Measurements from ENCODE around the gene TRPT1. TPM values are rescaled to one million over a fixed set of nuclear protein-coding genes. Genes with fewer than 3 reads are reported as not detected.

The TRPT1 gene
- total and polyA plus RNA-seq, 3 donors from 2014 or later = 56.5 to 93.7 (median 65.4) TPM

DNA sequence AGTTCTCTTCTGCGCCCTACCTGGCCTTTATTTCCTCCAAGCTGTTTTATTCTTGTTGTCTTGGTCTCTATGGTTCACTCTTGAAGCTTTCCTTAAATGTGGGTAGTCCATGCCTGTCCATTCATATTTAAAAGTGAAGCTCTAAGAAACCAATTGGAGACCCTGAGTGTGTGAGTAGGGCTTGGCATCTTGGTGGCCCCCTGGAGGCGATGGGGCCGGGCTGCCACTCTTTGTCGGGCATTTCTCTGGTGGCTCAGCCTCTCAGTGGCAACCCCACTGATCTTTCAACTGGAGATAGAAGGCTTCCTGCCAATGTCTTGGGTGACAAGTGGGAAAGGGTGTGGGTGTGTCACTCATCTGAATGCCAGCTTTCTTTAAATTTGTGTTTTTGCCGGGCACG is 9.1 kb downstream of the TRPT1 start:
- 90 to 95% methylated on average over 6 of the region's 6 CpGs for WGBS, 2 donors
- H3K4me3 ChIP-seq = no peak overlapping the region
- no peaks in the 10 kb centered on the region for H3K36me3 ChIP-seq (ENCODE audit: low read depth, missing control alignments)
- DNase-seq = no peak
- no peak for TF ChIP-seq POLR2A (IDR thresholded peaks at IDR 0.05)
- TF ChIP-seq, protein P1, sequence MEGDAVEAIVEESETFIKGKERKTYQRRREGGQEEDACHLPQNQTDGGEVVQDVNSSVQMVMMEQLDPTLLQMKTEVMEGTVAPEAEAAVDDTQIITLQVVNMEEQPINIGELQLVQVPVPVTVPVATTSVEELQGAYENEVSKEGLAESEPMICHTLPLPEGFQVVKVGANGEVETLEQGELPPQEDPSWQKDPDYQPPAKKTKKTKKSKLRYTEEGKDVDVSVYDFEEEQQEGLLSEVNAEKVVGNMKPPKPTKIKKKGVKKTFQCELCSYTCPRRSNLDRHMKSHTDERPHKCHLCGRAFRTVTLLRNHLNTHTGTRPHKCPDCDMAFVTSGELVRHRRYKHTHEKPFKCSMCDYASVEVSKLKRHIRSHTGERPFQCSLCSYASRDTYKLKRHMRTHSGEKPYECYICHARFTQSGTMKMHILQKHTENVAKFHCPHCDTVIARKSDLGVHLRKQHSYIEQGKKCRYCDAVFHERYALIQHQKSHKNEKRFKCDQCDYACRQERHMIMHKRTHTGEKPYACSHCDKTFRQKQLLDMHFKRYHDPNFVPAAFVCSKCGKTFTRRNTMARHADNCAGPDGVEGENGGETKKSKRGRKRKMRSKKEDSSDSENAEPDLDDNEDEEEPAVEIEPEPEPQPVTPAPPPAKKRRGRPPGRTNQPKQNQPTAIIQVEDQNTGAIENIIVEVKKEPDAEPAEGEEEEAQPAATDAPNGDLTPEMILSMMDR (IDR thresholded peaks at IDR 0.05) = no peak
- H3K9me3 ChIP-seq = no peaks in the 10 kb centered on the region
- no peaks in the 10 kb centered on the region for H3K4me1 ChIP-seq
- no peak overlapping the region for H3K27ac ChIP-seq
- H3K27me3 ChIP-seq = no peaks in the 10 kb centered on the region
- intact Hi-C loops (cut with DNase I; ENCODE audit: low total_unique reads) = no loop called here

DNA sequence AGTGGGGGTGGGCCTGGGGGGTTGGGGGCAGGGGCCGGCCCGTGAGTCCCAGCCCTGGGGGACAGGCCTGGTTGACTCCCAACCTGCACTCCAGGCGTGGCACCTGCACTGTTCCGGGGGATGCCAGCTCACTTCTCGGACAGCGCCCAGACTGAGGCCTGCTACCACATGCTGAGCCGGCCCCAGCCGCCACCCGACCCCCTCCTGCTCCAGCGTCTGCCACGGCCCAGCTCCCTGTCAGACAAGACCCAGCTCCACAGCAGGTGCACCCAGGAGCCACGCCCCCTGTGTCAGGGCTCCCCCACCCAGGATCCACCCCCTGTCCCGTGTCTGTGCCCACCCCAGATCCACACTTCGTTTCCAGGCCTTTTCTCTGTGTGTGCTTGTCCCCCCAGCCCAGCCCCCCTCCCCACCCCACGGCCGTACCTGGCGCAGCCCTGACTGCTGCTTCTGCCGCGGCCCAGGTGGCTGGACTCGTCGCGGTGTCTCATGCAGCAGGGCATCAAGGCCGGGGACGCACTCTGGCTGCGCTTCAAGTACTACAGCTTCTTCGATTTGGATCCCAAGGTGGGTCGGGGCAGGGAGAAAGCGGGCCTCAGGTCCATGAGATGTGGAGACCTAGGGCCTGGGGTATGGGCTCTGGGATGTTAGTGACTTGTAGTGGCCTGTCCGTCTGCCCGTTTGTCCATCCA is 14.7 kb downstream of the TRPT1 start:
- H3K36me3 ChIP-seq (ENCODE audit: low read depth, missing control alignments) = no peaks in the 10 kb centered on the region
- WGBS, 2 donors = 81 to 88% methylated on average over 15 to 30 of the region's 30 CpGs
- no peak overlapping the region for H3K27ac ChIP-seq
- peaks cover 6% of the 10 kb centered on the region for H3K4me1 ChIP-seq
- H3K9me3 ChIP-seq = no peaks in the 10 kb centered on the region
- DNase-seq = no peak
- no peaks in the 10 kb centered on the region for H3K27me3 ChIP-seq
- H3K4me3 ChIP-seq = no peak overlapping the region
- intact Hi-C loops (cut with DNase I; ENCODE audit: low total_unique reads) = no loop called here
- no peak for TF ChIP-seq POLR2A (IDR thresholded peaks at IDR 0.05)
- TF ChIP-seq, protein P1 (IDR thresholded peaks at IDR 0.05) = no peak

DNA sequence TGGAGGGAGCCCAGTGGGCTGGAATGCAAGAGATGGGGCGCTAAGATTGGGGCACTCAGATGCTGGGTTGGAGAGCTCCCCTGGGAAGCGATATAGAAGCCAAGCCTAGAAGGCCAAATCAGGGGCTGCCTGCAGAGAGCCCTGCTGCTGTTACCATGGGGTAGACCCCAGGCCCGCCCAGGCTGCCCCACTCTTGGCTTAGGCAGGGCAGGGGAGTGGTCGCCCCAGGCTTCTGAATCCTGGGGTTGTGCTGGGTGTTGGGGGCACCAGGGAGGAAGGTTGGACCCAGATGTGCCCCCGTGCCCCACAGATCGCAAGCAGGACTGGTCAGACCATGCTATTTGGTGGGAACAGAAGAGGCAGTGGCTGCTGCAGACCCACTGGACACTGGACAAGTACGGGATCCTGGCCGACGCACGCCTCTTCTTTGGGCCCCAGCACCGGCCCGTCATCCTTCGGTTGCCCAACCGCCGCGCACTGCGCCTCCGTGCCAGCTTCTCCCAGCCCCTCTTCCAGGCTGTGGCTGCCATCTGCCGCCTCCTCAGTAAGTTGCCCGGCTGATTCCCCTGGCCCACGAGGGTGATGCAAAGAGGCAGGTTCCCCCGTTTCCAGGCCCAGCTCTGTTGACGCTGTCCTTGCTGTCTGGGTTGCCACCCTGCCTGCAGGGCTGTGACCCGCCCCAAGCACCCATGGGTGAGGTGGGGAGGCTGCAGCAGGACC is 15.5 kb downstream of the TRPT1 start:
- DNase-seq = no peak
- intact Hi-C loops (cut with DNase I; ENCODE audit: low total_unique reads) = no loop called here
- H3K4me1 ChIP-seq = peaks cover 6% of the 10 kb centered on the region
- no peak overlapping the region for H3K27ac ChIP-seq
- whole genome bisulfite sequencing, 2 donors = 94 to 95% methylated on average over 22 to 24 of the region's 24 CpGs
- no peak for TF ChIP-seq POLR2A (IDR thresholded peaks at IDR 0.05)
- TF ChIP-seq, protein P1 (IDR thresholded peaks at IDR 0.05) = no peak
- no peaks in the 10 kb centered on the region for H3K36me3 ChIP-seq (ENCODE audit: low read depth, missing control alignments)
- H3K4me3 ChIP-seq = no peak overlapping the region
- no peaks in the 10 kb centered on the region for H3K9me3 ChIP-seq
- no peaks in the 10 kb centered on the region for H3K27me3 ChIP-seq

DNA sequence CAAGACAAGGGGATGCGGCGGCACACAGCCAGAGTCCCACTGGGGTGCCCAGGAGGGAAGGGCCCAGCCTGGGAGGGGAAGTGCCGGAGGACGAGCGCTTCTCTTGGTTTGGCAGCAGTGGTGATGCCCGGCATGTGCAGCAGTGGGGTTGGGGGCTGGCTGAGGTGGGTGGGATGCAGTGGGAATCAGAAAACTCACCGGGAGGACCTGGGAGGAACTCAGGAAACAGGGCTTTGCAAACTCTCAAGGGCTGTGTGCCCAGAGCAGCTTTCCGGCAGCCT is 16.5 kb downstream of the TRPT1 start:
- H3K4me1 ChIP-seq = peaks cover 9% of the 10 kb centered on the region

More for the DNA sequence above, 16.5 kb downstream of the TRPT1 start:
- no peak overlapping the region for H3K4me3 ChIP-seq
- intact Hi-C loops (cut with DNase I; ENCODE audit: low total_unique reads) = loop anchor here (10.0 kb wide), 1 partner anchor 85 kb away; the partner anchor contains the start of gene KCNK4
- no peaks in the 10 kb centered on the region for H3K36me3 ChIP-seq (ENCODE audit: low read depth, missing control alignments)
- DNase-seq = no peak
- TF ChIP-seq, protein P1 (IDR thresholded peaks at IDR 0.05) = no peak
- no peak for TF ChIP-seq POLR2A (IDR thresholded peaks at IDR 0.05)
- no peaks in the 10 kb centered on the region for H3K9me3 ChIP-seq
- H3K27ac ChIP-seq = no peak overlapping the region
- 84 to 87% methylated on average over 8 of the region's 8 CpGs for WGBS, 2 donors
- H3K27me3 ChIP-seq = no peaks in the 10 kb centered on the region

All from testis (tissue), 3 donors.